Neural crest cell (in vitro differentiated cells): ENCODE data around the gene SLC15A4. TPM values are rescaled to one million over a fixed set of nuclear protein-coding genes. Genes with fewer than 3 reads are reported as not detected.

ENCODE experiments used
- DNase-seq: peaks from one replicate; pipeline ENCODE4 v3.0.0; 2021; ENCODE audit warnings: low read depth, mixed read lengths, low spot score
- H3K27ac Mint-ChIP-seq: one replicate; pipeline ENCODE4 v1.8.0; 2021; ENCODE audit warnings: mild to moderate bottlenecking, mixed read lengths; ENCODE audit not compliant: unreplicated experiment
- H3K27me3 Mint-ChIP-seq: 2 replicates; pipeline ENCODE4 v1.8.0; 2021; ENCODE audit warnings: low read depth, mild to moderate bottlenecking, mixed read lengths
- H3K36me3 Mint-ChIP-seq: 2 replicates; pipeline ENCODE4 v1.8.0; 2021; ENCODE audit warnings: low read depth, mild to moderate bottlenecking, mixed read lengths
- H3K4me1 Mint-ChIP-seq: 2 replicates; pipeline ENCODE4 v1.8.0; 2021; ENCODE audit warnings: mixed read lengths
- H3K4me3 Mint-ChIP-seq: one replicate; pipeline ENCODE4 v1.8.0; 2021; ENCODE audit warnings: mild to moderate bottlenecking, mixed read lengths
- H3K9me3 Mint-ChIP-seq: 2 replicates; pipeline ENCODE4 v1.8.0; 2021; ENCODE audit warnings: mixed read lengths
- total RNA-seq: library from RNA; stranded (reverse); gene quantifications from 2 replicates; pipeline ENCODE4 v1.2.1, GENCODE V29; 2021
- TF ChIP-seq, protein P1 (sequence below): fragments of 200-600 bp; sonication (generic); conservative IDR thresholded peaks from 2 replicates; pipeline ENCODE4 v1.5.0; 2021; ENCODE audit warnings: antibody characterized with exemption, mild to moderate bottlenecking

SLC15A4 gene
- total RNA-seq, 1 donor from 2014 or later: 19.4 TPM

DNA sequence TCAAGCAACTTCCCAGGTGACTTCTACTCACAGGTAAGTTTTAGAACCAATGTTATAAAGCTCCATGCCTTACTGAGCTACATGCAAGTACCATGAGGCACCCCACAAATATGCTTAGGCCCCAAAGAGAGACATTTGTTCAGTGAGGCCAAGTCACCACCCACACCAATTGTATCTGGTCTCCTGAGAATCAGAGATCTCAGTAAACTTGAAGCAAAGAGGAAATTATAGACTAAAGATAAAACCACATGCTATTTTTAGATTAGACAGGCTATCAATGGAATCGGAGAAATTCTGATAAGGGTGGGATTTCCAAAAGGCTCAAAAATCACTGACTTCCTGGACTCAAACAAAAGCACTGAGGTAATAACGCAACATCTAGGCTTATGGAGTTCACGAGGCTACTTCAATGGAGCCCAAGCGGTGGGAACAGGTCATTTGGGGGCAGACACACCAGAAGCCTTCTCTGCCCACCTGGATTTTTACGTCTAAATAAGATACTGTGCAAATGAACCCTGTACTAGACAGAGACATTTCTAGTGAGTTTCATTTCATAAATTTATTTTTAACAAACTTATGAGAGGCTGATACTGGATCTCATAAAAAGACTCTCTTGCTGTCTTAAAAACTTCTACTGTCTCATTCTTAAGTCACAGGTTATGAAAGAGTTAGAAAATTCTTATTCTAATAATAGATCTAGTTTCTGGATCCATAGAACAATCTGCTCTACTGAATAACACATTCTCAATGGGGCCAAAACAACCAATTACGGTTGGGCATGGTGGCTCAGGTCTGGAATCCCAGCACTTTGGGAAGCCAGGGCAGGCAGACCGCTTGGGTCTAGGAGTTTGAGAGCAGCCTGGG, 7.7 kb downstream of the SLC15A4 start:
- H3K27ac Mint-ChIP-seq: peak overlapping the region; percentile 13

DNA sequence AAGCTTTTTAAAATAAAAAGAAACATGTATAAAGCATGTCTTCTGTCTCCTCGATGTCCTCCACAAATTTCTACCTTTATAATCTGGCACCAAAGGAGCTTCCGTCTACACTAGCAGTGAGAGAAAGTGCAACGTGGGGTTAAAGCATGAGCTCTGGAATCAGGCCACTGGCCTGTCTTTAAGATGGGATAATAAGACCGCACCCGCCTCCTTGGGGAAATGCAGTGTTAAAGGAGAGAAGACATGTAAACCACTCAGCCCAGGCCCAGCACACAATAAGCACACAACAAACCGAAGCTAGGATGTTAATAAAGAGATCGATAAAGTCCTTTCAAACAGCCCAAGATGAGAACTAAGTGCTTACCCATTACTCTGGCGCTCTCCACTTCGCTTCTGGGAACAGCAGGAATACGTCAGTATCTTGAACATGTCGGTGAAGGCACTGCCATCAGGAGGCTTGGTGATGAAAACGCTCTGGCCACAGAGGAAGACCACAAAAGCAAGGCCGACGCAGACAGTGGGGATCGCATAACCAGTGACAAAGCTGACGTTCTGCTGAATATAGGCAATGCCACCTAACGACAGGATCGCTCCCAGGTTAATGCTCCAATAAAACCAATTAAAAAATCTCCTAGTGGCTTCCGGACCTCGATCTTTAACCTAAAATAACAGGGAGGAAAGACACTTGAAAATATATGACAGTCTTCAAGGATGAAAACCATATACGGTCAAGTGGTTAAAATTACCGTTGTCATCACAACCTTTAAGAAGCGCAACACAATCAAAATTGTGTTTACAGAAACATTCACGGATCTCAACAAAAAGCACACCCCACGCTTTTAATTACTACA, 9.1 kb downstream of the SLC15A4 start:
- H3K36me3 Mint-ChIP-seq: peaks cover 18% of the 10 kb centered on the region
- no peak overlapping the region for H3K4me3 Mint-ChIP-seq
- H3K27ac Mint-ChIP-seq: no peak overlapping the region
- TF ChIP-seq, protein P1, sequence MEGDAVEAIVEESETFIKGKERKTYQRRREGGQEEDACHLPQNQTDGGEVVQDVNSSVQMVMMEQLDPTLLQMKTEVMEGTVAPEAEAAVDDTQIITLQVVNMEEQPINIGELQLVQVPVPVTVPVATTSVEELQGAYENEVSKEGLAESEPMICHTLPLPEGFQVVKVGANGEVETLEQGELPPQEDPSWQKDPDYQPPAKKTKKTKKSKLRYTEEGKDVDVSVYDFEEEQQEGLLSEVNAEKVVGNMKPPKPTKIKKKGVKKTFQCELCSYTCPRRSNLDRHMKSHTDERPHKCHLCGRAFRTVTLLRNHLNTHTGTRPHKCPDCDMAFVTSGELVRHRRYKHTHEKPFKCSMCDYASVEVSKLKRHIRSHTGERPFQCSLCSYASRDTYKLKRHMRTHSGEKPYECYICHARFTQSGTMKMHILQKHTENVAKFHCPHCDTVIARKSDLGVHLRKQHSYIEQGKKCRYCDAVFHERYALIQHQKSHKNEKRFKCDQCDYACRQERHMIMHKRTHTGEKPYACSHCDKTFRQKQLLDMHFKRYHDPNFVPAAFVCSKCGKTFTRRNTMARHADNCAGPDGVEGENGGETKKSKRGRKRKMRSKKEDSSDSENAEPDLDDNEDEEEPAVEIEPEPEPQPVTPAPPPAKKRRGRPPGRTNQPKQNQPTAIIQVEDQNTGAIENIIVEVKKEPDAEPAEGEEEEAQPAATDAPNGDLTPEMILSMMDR: no peak
- H3K9me3 Mint-ChIP-seq: no peaks in the 10 kb centered on the region
- H3K27me3 Mint-ChIP-seq: no peaks in the 10 kb centered on the region
- no peak for DNase-seq
- peaks cover 17% of the 10 kb centered on the region for H3K4me1 Mint-ChIP-seq

More for the DNA sequence above, 7.7 kb downstream of the SLC15A4 start:
- H3K9me3 Mint-ChIP-seq: no peaks in the 10 kb centered on the region
- TF ChIP-seq, protein P1: no peak
- H3K4me3 Mint-ChIP-seq: no peak overlapping the region
- peaks cover 20% of the 10 kb centered on the region for H3K36me3 Mint-ChIP-seq
- peaks cover 22% of the 10 kb centered on the region for H3K4me1 Mint-ChIP-seq
- H3K27me3 Mint-ChIP-seq: no peaks in the 10 kb centered on the region
- DNase-seq: no peak

DNA sequence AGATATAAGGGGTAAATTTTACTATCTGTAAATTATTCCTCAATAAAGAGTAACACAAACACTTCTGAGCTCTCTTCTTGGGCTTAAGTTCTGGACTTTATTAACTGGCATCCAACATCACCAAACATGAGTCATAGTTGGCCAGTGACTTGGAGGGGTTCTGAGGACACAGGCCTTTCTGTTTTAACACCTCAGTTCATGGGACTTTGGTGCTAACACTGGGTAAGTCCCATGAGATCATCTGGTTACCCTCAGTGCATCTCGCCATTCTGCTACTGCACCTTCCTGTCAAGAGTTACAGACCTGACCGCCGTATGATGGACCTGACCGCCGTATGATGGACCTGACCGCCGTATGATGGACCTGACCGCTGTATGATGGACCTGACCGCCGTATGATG, 9.9 kb downstream of the SLC15A4 start:
- H3K4me3 Mint-ChIP-seq: no peak overlapping the region
- TF ChIP-seq, protein P1: no peak
- no peaks in the 10 kb centered on the region for H3K9me3 Mint-ChIP-seq
- H3K27me3 Mint-ChIP-seq: no peaks in the 10 kb centered on the region
- H3K4me1 Mint-ChIP-seq: peaks cover 13% of the 10 kb centered on the region
- H3K27ac Mint-ChIP-seq: no peak overlapping the region
- peaks cover 20% of the 10 kb centered on the region for H3K36me3 Mint-ChIP-seq
- no peak for DNase-seq

DNA sequence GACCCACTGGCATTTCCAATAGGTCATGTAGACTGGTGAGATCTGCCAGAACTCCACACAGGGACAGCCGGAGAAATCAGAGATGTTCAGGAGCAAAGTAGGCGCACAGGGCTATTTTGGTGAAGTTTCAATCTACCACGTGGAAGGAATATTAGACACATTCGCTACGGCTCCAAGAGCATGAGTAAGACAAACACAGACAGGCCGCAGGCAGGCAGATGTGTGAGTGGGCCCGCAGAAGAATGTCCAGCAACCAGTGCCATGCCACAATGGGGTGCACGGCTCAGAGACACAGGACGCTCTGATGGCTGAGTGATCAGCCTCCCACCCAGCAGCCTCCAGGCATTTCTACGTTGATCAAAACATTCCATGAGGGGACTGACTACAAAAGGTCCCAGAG, 10.4 kb downstream of the SLC15A4 start:
- Mint-ChIP-seq H3K36me3 (peaks cover 20% of the 10 kb centered on the region), H3K4me1 (peaks cover 13% of the 10 kb centered on the region), H3K27me3 (no peaks in the 10 kb centered on the region), H3K27ac (no peak overlapping the region), H3K9me3 (no peaks in the 10 kb centered on the region), H3K4me3 (no peak overlapping the region)
- no peak for DNase-seq
- TF ChIP-seq, protein P1: no peak

DNA sequence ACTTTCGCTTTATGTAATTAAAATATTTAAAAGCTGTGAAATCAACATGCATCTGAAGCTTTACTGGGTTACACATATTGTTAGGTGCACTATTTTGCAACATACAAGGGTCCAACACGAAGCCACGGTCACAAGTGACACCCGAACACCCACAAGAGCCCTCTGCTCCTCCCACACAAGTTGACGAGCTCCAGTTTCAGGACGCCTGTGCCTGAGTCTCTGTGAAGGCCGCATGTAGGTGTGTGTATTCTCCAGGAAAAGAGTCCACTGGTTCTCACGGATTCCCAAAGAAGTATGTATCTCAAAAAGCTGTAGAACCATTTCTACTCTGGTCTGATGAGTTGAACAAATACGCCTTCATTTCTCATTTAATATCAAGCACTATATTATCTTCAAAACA, 12.0 kb downstream of the SLC15A4 start:
- no peak for DNase-seq
- H3K36me3 Mint-ChIP-seq: peaks cover 20% of the 10 kb centered on the region
- no peaks in the 10 kb centered on the region for H3K9me3 Mint-ChIP-seq
- H3K27ac Mint-ChIP-seq: no peak overlapping the region
- no peaks in the 10 kb centered on the region for H3K27me3 Mint-ChIP-seq
- TF ChIP-seq, protein P1: no peak
- H3K4me1 Mint-ChIP-seq: no peaks in the 10 kb centered on the region
- H3K4me3 Mint-ChIP-seq: no peak overlapping the region
